GM12878 (cell line): ENCODE measurements around the gene ANAPC16.

Experiments used
- ESRRA ChIP-seq: IDR thresholded peaks from 2 replicates; pipeline ENCODE4 v1.6.1; 2012; ENCODE audit warnings: mild to moderate bottlenecking, low read length, improper control_type of control experiment
- POLR2A ChIP-seq: IDR thresholded peaks from 2 replicates; pipeline ENCODE4 v1.6.1; 2011; ENCODE audit warnings: low read depth, mild to moderate bottlenecking, low read length
- TF ChIP-seq, protein P1 (sequence below): fragments of 450-650 bp; conservative IDR thresholded peaks from 2 replicates; pipeline ENCODE4 v1.6.1; 2017; ENCODE audit warnings: mild to moderate bottlenecking, moderate library complexity

GRCh38 chr10:72252972-72253371 lies 37.2 kb downstream of the ANAPC16 start:
- TF ChIP-seq POLR2A (no peak), ESRRA (no peak)
- TF ChIP-seq, protein P1, sequence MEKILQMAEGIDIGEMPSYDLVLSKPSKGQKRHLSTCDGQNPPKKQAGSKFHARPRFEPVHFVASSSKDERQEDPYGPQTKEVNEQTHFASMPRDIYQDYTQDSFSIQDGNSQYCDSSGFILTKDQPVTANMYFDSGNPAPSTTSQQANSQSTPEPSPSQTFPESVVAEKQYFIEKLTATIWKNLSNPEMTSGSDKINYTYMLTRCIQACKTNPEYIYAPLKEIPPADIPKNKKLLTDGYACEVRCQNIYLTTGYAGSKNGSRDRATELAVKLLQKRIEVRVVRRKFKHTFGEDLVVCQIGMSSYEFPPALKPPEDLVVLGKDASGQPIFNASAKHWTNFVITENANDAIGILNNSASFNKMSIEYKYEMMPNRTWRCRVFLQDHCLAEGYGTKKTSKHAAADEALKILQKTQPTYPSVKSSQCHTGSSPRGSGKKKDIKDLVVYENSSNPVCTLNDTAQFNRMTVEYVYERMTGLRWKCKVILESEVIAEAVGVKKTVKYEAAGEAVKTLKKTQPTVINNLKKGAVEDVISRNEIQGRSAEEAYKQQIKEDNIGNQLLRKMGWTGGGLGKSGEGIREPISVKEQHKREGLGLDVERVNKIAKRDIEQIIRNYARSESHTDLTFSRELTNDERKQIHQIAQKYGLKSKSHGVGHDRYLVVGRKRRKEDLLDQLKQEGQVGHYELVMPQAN, result no peak
